ENCODE data around the gene RPL10A. TPM values are rescaled to one million over a fixed set of nuclear protein-coding genes. Genes with fewer than 3 reads are reported as not detected.

Gene RPL10A
- total and polyA plus RNA-seq, 2 of the 13 experiments (the other 11 are each of a cell fraction or from before 2014, with no cell fraction given), result 1,854 to 2,726 TPM

DNA sequence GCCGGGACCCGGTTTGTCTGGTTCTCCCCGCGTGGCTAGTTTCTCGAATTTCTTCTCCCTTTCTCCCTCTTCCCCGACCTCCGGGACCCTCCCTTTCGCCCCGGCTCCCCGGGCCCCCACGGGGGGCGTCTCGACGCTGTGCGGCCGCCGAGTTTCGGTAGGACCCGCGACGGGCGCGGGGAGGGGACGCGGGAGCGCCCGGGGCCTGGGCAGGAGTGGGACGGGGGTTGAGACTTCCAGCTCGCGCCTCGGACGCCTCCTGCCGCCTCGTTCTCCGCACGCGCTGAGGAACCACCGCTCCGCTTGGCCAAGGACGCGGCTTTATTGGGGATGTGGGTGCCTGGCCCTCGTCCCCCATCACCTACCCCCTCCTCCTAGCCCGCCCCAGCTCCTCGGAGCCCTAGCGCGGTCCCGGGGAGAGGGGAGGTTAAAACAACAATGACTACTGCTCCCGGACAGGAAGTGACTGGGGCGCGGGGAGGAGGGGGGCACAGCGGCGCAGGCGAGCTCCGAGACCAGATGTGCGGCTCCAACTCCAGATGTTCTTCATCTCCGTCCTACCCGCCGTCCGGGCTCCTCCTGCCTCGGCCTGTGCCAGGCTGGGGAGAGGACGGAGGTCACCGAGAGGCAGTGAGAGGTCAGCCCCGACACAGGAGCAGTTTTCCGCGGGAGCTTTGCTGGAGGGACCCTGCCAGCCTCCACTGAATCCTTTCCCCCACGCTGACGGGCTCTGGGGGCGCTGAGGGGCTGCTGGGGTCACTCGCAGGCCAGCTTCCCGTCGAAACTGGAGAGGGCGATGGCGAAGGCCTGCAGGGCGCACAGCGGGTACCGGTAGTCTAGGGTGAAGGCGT, 29.6 kb downstream of the RPL10A start (continued):
- TF ChIP-seq, protein P1, sequence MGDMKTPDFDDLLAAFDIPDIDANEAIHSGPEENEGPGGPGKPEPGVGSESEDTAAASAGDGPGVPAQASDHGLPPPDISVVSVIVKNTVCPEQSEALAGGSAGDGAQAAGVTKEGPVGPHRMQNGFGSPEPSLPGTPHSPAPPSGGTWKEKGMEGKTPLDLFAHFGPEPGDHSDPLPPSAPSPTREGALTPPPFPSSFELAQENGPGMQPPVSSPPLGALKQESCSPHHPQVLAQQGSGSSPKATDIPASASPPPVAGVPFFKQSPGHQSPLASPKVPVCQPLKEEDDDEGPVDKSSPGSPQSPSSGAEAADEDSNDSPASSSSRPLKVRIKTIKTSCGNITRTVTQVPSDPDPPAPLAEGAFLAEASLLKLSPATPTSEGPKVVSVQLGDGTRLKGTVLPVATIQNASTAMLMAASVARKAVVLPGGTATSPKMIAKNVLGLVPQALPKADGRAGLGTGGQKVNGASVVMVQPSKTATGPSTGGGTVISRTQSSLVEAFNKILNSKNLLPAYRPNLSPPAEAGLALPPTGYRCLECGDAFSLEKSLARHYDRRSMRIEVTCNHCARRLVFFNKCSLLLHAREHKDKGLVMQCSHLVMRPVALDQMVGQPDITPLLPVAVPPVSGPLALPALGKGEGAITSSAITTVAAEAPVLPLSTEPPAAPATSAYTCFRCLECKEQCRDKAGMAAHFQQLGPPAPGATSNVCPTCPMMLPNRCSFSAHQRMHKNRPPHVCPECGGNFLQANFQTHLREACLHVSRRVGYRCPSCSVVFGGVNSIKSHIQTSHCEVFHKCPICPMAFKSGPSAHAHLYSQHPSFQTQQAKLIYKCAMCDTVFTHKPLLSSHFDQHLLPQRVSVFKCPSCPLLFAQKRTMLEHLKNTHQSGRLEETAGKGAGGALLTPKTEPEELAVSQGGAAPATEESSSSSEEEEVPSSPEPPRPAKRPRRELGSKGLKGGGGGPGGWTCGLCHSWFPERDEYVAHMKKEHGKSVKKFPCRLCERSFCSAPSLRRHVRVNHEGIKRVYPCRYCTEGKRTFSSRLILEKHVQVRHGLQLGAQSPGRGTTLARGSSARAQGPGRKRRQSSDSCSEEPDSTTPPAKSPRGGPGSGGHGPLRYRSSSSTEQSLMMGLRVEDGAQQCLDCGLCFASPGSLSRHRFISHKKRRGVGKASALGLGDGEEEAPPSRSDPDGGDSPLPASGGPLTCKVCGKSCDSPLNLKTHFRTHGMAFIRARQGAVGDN (CRISPR knock-in tag; IDR thresholded peaks at IDR 0.05), result peak; percentile 99
- TF ChIP-seq, protein P2, sequence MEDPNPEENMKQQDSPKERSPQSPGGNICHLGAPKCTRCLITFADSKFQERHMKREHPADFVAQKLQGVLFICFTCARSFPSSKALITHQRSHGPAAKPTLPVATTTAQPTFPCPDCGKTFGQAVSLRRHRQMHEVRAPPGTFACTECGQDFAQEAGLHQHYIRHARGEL (CRISPR knock-in tag; IDR thresholded peaks at IDR 0.05), result no peak; the same call in 1 of the 2 replicates
- no peak for TF ChIP-seq MAFG (CRISPR knock-in tag; IDR thresholded peaks at IDR 0.05)
- peak; percentile 92; the same call in 1 of the 2 replicates for TF ChIP-seq ZNF333 (CRISPR knock-in tag; IDR thresholded peaks at IDR 0.05; ENCODE audit: borderline replicate concordance)
- peak; percentile 85 for TF ChIP-seq ERF (CRISPR knock-in tag; IDR thresholded peaks at IDR 0.05)
- no peak for TF ChIP-seq TCF7 (IDR thresholded peaks at IDR 0.05; ENCODE audit: low read depth)
- peak; percentile 55; the same call in 1 of the 2 replicates for TF ChIP-seq ZNF17 (CRISPR knock-in tag; IDR thresholded peaks at IDR 0.05)
- no peak for TF ChIP-seq TSC22D2 (CRISPR knock-in tag; IDR thresholded peaks at IDR 0.05; ENCODE audit: borderline replicate concordance)
- no peak for TF ChIP-seq FOXO1 (CRISPR knock-in tag; IDR thresholded peaks at IDR 0.05)
- TF ChIP-seq, protein P3, sequence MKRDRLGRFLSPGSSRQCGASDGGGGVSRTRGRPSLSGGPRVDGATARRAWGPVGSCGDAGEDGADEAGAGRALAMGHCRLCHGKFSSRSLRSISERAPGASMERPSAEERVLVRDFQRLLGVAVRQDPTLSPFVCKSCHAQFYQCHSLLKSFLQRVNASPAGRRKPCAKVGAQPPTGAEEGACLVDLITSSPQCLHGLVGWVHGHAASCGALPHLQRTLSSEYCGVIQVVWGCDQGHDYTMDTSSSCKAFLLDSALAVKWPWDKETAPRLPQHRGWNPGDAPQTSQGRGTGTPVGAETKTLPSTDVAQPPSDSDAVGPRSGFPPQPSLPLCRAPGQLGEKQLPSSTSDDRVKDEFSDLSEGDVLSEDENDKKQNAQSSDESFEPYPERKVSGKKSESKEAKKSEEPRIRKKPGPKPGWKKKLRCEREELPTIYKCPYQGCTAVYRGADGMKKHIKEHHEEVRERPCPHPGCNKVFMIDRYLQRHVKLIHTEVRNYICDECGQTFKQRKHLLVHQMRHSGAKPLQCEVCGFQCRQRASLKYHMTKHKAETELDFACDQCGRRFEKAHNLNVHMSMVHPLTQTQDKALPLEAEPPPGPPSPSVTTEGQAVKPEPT (CRISPR knock-in tag; IDR thresholded peaks at IDR 0.05; ENCODE audit: low read depth), result peak; percentile 76
- TF ChIP-seq GATAD2A (CRISPR knock-in tag; IDR thresholded peaks at IDR 0.05), result peak; percentile 44
- no peak for TF ChIP-seq ZNF703 (CRISPR knock-in tag; IDR thresholded peaks at IDR 0.05; ENCODE audit: borderline replicate concordance)
- TF ChIP-seq, protein P4, sequence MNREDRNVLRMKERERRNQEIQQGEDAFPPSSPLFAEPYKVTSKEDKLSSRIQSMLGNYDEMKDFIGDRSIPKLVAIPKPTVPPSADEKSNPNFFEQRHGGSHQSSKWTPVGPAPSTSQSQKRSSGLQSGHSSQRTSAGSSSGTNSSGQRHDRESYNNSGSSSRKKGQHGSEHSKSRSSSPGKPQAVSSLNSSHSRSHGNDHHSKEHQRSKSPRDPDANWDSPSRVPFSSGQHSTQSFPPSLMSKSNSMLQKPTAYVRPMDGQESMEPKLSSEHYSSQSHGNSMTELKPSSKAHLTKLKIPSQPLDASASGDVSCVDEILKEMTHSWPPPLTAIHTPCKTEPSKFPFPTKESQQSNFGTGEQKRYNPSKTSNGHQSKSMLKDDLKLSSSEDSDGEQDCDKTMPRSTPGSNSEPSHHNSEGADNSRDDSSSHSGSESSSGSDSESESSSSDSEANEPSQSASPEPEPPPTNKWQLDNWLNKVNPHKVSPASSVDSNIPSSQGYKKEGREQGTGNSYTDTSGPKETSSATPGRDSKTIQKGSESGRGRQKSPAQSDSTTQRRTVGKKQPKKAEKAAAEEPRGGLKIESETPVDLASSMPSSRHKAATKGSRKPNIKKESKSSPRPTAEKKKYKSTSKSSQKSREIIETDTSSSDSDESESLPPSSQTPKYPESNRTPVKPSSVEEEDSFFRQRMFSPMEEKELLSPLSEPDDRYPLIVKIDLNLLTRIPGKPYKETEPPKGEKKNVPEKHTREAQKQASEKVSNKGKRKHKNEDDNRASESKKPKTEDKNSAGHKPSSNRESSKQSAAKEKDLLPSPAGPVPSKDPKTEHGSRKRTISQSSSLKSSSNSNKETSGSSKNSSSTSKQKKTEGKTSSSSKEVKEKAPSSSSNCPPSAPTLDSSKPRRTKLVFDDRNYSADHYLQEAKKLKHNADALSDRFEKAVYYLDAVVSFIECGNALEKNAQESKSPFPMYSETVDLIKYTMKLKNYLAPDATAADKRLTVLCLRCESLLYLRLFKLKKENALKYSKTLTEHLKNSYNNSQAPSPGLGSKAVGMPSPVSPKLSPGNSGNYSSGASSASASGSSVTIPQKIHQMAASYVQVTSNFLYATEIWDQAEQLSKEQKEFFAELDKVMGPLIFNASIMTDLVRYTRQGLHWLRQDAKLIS (CRISPR knock-in tag; IDR thresholded peaks at IDR 0.05), result peak; percentile 25; the same call in 1 of the 2 replicates
- TF ChIP-seq ZNF20 (CRISPR knock-in tag; IDR thresholded peaks at IDR 0.05), result 0 out of 2 replicates have a peak, but pooled peaks have one; percentile 93
- peak; percentile 50; the same call in 1 of the 2 replicates for TF ChIP-seq ZNF501 (CRISPR knock-in tag; IDR thresholded peaks at IDR 0.05)
- no peak for TF ChIP-seq POGZ (CRISPR knock-in tag; IDR thresholded peaks at IDR 0.05)
- TF ChIP-seq SRY (CRISPR knock-in tag; IDR thresholded peaks at IDR 0.05), result peak; percentile 56; the same call in 1 of the 2 replicates
- no peak for TF ChIP-seq ZNF629 (CRISPR knock-in tag; conservative IDR thresholded peaks at IDR 0.05)
